HepG2 (cell line): ENCODE results near the gene PCYT2. TPM values are rescaled to one million over a fixed set of nuclear protein-coding genes. Genes with fewer than 3 reads are reported as not detected.

Experiments used
- AHR ChIP-seq: IDR thresholded peaks from 2 replicates; pipeline ENCODE4 v1.6.1; 2018; ENCODE audit warnings: missing genetic modification reagents, missing compliant biosample characterization
- ISL2 ChIP-seq: sonication (generic); formaldehyde crosslinking; IDR thresholded peaks from 2 replicates; pipeline ENCODE4 v1.5.0; 2020; ENCODE audit warnings: missing genetic modification reagents
- JUN ChIP-seq: sonication (generic); formaldehyde crosslinking; IDR thresholded peaks from 2 replicates; pipeline ENCODE4 v1.4.0; 2020; ENCODE audit warnings: mild to moderate bottlenecking, missing genetic modification reagents
- KMT2B ChIP-seq: IDR thresholded peaks from 2 replicates; pipeline ENCODE4 v1.6.1; 2016; ENCODE audit warnings: missing genetic modification reagents, missing compliant biosample characterization
- MATR3 ChIP-seq: sonication (generic); formaldehyde crosslinking; IDR thresholded peaks from 2 replicates; pipeline ENCODE4 v1.4.0; 2020; ENCODE audit warnings: missing genetic modification reagents
- NFE2 ChIP-seq: sonication (generic); formaldehyde crosslinking; IDR thresholded peaks from 2 replicates; pipeline ENCODE4 v1.4.0; 2020; ENCODE audit warnings: missing genetic modification reagents
- RBAK ChIP-seq: sonication (generic); formaldehyde crosslinking; IDR thresholded peaks from 2 replicates; pipeline ENCODE4 v1.5.1; 2020; ENCODE audit warnings: mild to moderate bottlenecking, missing genetic modification reagents
- RNF219 ChIP-seq: sonication (generic); formaldehyde crosslinking; IDR thresholded peaks from 2 replicates; pipeline ENCODE4 v1.5.0; 2020; ENCODE audit warnings: mild to moderate bottlenecking, missing genetic modification reagents
- TOE1 ChIP-seq: sonication (generic); formaldehyde crosslinking; IDR thresholded peaks from 2 replicates; pipeline ENCODE4 v1.4.0; 2020; ENCODE audit warnings: mild to moderate bottlenecking, missing genetic modification reagents
- ZBTB10 ChIP-seq: sonication (generic); formaldehyde crosslinking; IDR thresholded peaks from 2 replicates; pipeline ENCODE4 v1.4.0; 2020; ENCODE audit warnings: missing genetic modification reagents, borderline replicate concordance
- ZNF260 ChIP-seq: sonication (generic); formaldehyde crosslinking; IDR thresholded peaks from 2 replicates; pipeline ENCODE4 v1.4.0; 2020; ENCODE audit warnings: missing genetic modification reagents, low read depth, mild to moderate bottlenecking, borderline replicate concordance
- ZNF274 ChIP-seq: sonication (generic); formaldehyde crosslinking; IDR thresholded peaks from 2 replicates; pipeline ENCODE4 v1.5.1; 2020; ENCODE audit warnings: mild to moderate bottlenecking, missing genetic modification reagents
- ZNF407 ChIP-seq: sonication (generic); formaldehyde crosslinking; IDR thresholded peaks from one replicate; pipeline ENCODE4 v1.5.1; 2020; ENCODE audit warnings: mild to moderate bottlenecking, missing genetic modification reagents; ENCODE audit errors: not compliant biosample characterization
- ZNF652 ChIP-seq: IDR thresholded peaks from 2 replicates; pipeline ENCODE4 v1.6.1; 2016; ENCODE audit warnings: low read depth, borderline replicate concordance
- ZNF709 ChIP-seq: sonication (generic); formaldehyde crosslinking; IDR thresholded peaks from 2 replicates; pipeline ENCODE4 v1.5.0; 2020; ENCODE audit warnings: mild to moderate bottlenecking, missing genetic modification reagents
- polyA plus RNA-seq, 8 experiments: library from polyadenylated mRNA; depleted of rRNA in 3 of 8; stranded (reverse) in 7 of 8; unstranded in 1 of 8; fragments of >200 nt; fragmentation: Illumina TruSeq in 4 of 8; extraction: Trizol in 4 of 8; gene quantifications; 2 replicates each; pipeline versions ENCODE4 v1.2.1 to v1.2.3, GENCODE V29; 2011 to 2016; ENCODE audit warnings: low read depth in 4 of 8, missing spikeins in 1 of 8, mixed read lengths in 1 of 8; ENCODE audit not compliant: insufficient read depth in 1 of 8
- total RNA-seq, 5 experiments: library from RNA; depleted of rRNA; stranded (reverse); fragments of >200 nt; fragmentation: Illumina TruSeq; extraction: Trizol; gene quantifications; 2 replicates each; pipeline ENCODE4 v1.2.3, GENCODE V29; 2016; ENCODE audit warnings: low read depth in 1 of 5

The PCYT2 gene
- total and polyA plus RNA-seq, 2 of the 13 experiments (the other 11 are each of a cell fraction or from before 2014, with no cell fraction given), result 147 to 297 TPM

GRCh38 chr17:81867170-81867990 is 43.8 kb downstream of the PCYT2 start (continued):
- TF ChIP-seq ZNF709, result no peak; the same call in 1 of the 2 replicates
- TF ChIP-seq NFE2, result no peak
- 0 out of 2 replicates have a peak, but pooled peaks have one; percentile 10 for TF ChIP-seq ISL2 (CRISPR knock-in tag)
- no peak for TF ChIP-seq ZBTB10 (CRISPR knock-in tag)
- TF ChIP-seq JUN (CRISPR knock-in tag), result no peak
- 0 out of 2 replicates have a peak, but pooled peaks have one; percentile 63 for TF ChIP-seq AHR
- TF ChIP-seq KMT2B (CRISPR knock-in tag), result no peak
- no peak for TF ChIP-seq TOE1 (CRISPR knock-in tag)
- TF ChIP-seq RNF219 (CRISPR knock-in tag), result no peak
- no peak for TF ChIP-seq RBAK (CRISPR knock-in tag)
- TF ChIP-seq ZNF274 (CRISPR knock-in tag), result no peak; the same call in 1 of the 2 replicates
- TF ChIP-seq ZNF260 (CRISPR knock-in tag), result no peak
- no peak for TF ChIP-seq ZNF652
- peak; percentile 58 for TF ChIP-seq ZNF407 (CRISPR knock-in tag)
- no peak for TF ChIP-seq MATR3 (CRISPR knock-in tag)
